ENCODE data around the gene ABL2.

- TF ChIP-seq POLR2AphosphoS5 (IDR thresholded peaks at IDR 0.05) (no peak), POLR2A (IDR thresholded peaks at IDR 0.05) (no peak)
These were observed 150.2 kb downstream of the ABL2 start for GRCh38 chr1:179079113-179079761.
